Colonic mucosa (tissue), 4 donors: ENCODE data around the gene ZFP92. TPM values are rescaled to one million over a fixed set of nuclear protein-coding genes. Genes with fewer than 3 reads are reported as not detected.

Experiments
- DNase-seq: peaks from one replicate; pipeline ENCODE4 v3.0.0-alpha.2; 2020
- H3K27ac ChIP-seq: fragments of 200-600 bp; one replicate; pipeline ENCODE4 v1.8.0; 2021
- H3K27me3 ChIP-seq: fragments of 200-600 bp; one replicate; pipeline ENCODE4 v1.8.0; 2021
- H3K36me3 ChIP-seq: fragments of 200-600 bp; one replicate; pipeline ENCODE4 v1.8.0; 2021
- H3K4me1 ChIP-seq: fragments of 200-600 bp; one replicate; pipeline ENCODE4 v1.8.0; 2021; ENCODE audit warnings: mild to moderate bottlenecking
- H3K4me3 ChIP-seq: fragments of 200-600 bp; one replicate; pipeline ENCODE4 v1.8.0; 2021
- H3K9ac ChIP-seq, 2 donors: one replicate each; pipeline ENCODE4 v1.7.0; 2013; ENCODE audit warnings: control low read depth in 2 of 2, low read depth in 2 of 2, low read length in 2 of 2
- H3K9me3 ChIP-seq: fragments of 200-600 bp; one replicate; pipeline ENCODE4 v1.8.0; 2021
- CTCF ChIP-seq: fragments of 200-600 bp; IDR thresholded peaks from one replicate; pipeline ENCODE4 v1.8.0; 2022; ENCODE audit warnings: antibody characterized with exemption, mild to moderate bottlenecking
- intact Hi-C: fragments of 100-400 bp; cut with DNase I; formaldehyde crosslinking; loops from one replicate; pipeline ENCODE4 v1.14.1; 2022
- total RNA-seq, 2 donors: library from RNA; stranded (reverse); fragmentation: NEBNext Ultra II Directional in 1 of 2; extraction: Animal tissue kit (Norgen Biotek cat#: 25700) in 1 of 2; gene quantifications; one replicate each; pipeline ENCODE4 v1.2.1, GENCODE V29; 2021
- donor health status: healthy.
- donor health status: DM: no; HTN: no; CAD: no.
- donor health status: DM: no; HTN: no; CAD: no.

ZFP92 gene
- total RNA-seq, 2 donors from 2014 or later, result 0.10 to 0.29 TPM

DNA sequence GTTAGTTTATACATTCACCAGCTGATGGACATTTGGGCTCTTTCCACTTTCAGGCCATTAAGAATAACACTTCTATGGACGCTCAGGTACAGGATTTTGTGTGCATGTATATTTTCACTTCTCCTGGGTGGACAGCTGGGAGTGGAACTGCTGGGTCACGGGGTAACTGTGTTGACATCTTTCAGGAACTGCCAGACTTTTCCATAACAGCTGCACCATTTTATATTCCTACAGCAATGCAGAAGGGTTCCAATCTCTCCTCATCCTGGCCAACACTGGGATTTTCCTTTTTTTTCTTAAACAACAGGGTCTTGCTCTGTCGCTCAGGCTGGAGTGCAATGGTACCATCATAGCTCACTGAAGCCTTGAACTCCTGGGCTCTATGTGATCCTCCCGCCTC lies 47.2 kb downstream of the ZFP92 start:
- Histone ChIP-seq H3K27me3 (no peaks in the 10 kb centered on the region), H3K36me3 (no peaks in the 10 kb centered on the region), H3K27ac (no peak overlapping the region), H3K4me3 (no peak overlapping the region), H3K9me3 (no peaks in the 10 kb centered on the region), H3K9ac (no peak overlapping the region), H3K4me1 (no peaks in the 10 kb centered on the region)
- TF ChIP-seq CTCF, result no peak
- no peak for DNase-seq
- intact Hi-C loops, result no loop called here

- intact Hi-C loops, result no loop called here
- H3K27me3 ChIP-seq, result no peaks in the 10 kb centered on the region
- no peak overlapping the region for H3K9ac ChIP-seq
- H3K36me3 ChIP-seq, result no peaks in the 10 kb centered on the region
- H3K9me3 ChIP-seq, result no peaks in the 10 kb centered on the region
- no peak overlapping the region for H3K27ac ChIP-seq
- no peak for TF ChIP-seq CTCF
- H3K4me1 ChIP-seq, result no peaks in the 10 kb centered on the region
- no peak overlapping the region for H3K4me3 ChIP-seq
- DNase-seq, result no peak
Observed at GRCh38 chrX:153459986-153460385, 48.7 kb downstream of the ZFP92 start.

DNA sequence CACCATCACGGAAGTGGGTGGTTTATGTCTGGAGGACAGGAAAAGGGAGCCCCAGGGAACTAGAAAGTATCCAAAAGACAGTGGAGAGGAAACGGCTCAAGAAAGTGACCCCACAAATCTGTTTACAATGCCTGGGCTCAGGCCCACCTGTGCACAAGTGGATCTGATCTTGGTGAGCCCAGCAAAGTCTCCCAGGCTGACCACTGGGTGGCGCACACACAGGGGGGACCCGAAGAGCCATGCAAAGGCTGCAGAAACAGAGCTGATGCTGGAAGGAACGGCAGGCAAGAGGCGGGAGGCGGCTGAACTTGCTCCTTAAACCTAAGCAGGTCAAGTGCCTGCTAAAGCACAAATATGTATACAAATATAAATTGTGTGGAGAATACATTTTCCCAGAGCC lies 49.6 kb downstream of the ZFP92 start:
- no peaks in the 10 kb centered on the region for H3K27me3 ChIP-seq
- H3K27ac ChIP-seq, result no peak overlapping the region
- intact Hi-C loops, result no loop called here
- peak; percentile 43 for TF ChIP-seq CTCF
- DNase-seq, result peak; percentile 40
- no peak overlapping the region for H3K4me3 ChIP-seq
- H3K4me1 ChIP-seq, result no peaks in the 10 kb centered on the region
- H3K9me3 ChIP-seq, result no peaks in the 10 kb centered on the region
- no peak overlapping the region for H3K9ac ChIP-seq
- no peaks in the 10 kb centered on the region for H3K36me3 ChIP-seq

Other genes starting within 250 kb of the ZFP92 start
- not detected for gene MAGEA1, start 232.2 kb upstream of the ZFP92 start, total RNA-seq
- not detected for gene PNMA6F, start 89.7 kb upstream of the ZFP92 start, total RNA-seq
- gene ZNF275, start 77.3 kb upstream of the ZFP92 start, total RNA-seq, result 1 to 10 TPM; 5.4 to 5.8 TPM
- gene PNMA6E, start 10.1 kb upstream of the ZFP92 start, total RNA-seq, result not detected
- gene TREX2, start 34.6 kb downstream of the ZFP92 start, total RNA-seq, result 1 to 10 TPM in 1 of 2 donors, not detected in 1; 1.2 TPM
- 10 to 100 TPM; 18.9 to 47.8 TPM for gene HAUS7, start 59.1 kb downstream of the ZFP92 start, total RNA-seq
- gene BGN, start 83.5 kb downstream of the ZFP92 start, total RNA-seq, result 10 to 100 TPM in 1 of 2 donors, 1 to 10 TPM in 1; 6.0 to 11.4 TPM
- under 1 TPM in 1 of 2 donors, not detected in 1; 0.24 TPM for gene ATP2B3, start 106.2 kb downstream of the ZFP92 start, total RNA-seq
- 10 to 100 TPM; 16.3 to 24.0 TPM for gene CCNQ, start 187.7 kb downstream of the ZFP92 start, total RNA-seq
- gene DUSP9, start 235.7 kb downstream of the ZFP92 start, total RNA-seq, result under 1 TPM in 1 of 2 donors, not detected in 1; 0.49 TPM